OCI-M2 (cell line): ENCODE measurements around the gene MC1R.
"Not testable (repeated sequence)": the region's sequence is repeated elsewhere in the genome, so short reads cannot be mapped to it uniquely, and the experiment has no call there.

Experiments
- DNase-seq: peaks from one replicate; lab custom pipeline; 2025; ENCODE audit not compliant: unreplicated experiment; lab: John Stamatoyannopoulos, UW

Gene MC1R

GRCh38 chr16:89934019-89934418 lies 15.4 kb downstream of the MC1R start:
- DNase-seq: not testable (repeated sequence)

GRCh38 chr16:89934611-89935553 lies 16.2 kb downstream of the MC1R start:
- no peak for DNase-seq

- not testable (repeated sequence) for DNase-seq
Measured at GRCh38 chr16:89935620-89936019, 17.0 kb downstream of the MC1R start.

GRCh38 chr16:89936034-89936433 lies 17.4 kb downstream of the MC1R start:
- DNase-seq: no peak

GRCh38 chr16:89936508-89936907 lies 17.8 kb downstream of the MC1R start:
- no peak for DNase-seq

GRCh38 chr16:89936981-89937380 lies 18.3 kb downstream of the MC1R start:
- DNase-seq: no peak

- DNase-seq: no peak
Measured at GRCh38 chr16:89938175-89938885, 19.7 kb downstream of the MC1R start.

GRCh38 chr16:89944773-89945172 lies 26.1 kb downstream of the MC1R start:
- DNase-seq: no peak

- no peak for DNase-seq
Measured at GRCh38 chr16:89945654-89946053, 27.0 kb downstream of the MC1R start.

GRCh38 chr16:89946515-89946914 lies 27.9 kb downstream of the MC1R start:
- no peak for DNase-seq

- no peak for DNase-seq
Measured at GRCh38 chr16:89949121-89949742, 30.6 kb downstream of the MC1R start.

GRCh38 chr16:89949756-89950155 lies 31.1 kb downstream of the MC1R start:
- no peak for DNase-seq

- DNase-seq: no peak
Measured at GRCh38 chr16:89951509-89951908, 32.8 kb downstream of the MC1R start.

- no peak for DNase-seq
Measured at GRCh38 chr16:89952049-89952448, 33.4 kb downstream of the MC1R start.

GRCh38 chr16:89952551-89952950 lies 33.9 kb downstream of the MC1R start:
- DNase-seq: no peak

GRCh38 chr16:89953671-89954406 lies 35.2 kb downstream of the MC1R start:
- DNase-seq: no peak

- no peak for DNase-seq
Measured at GRCh38 chr16:89954462-89954861, 35.8 kb downstream of the MC1R start.

- no peak for DNase-seq
Measured at GRCh38 chr16:89955001-89955685, 36.5 kb downstream of the MC1R start.

GRCh38 chr16:89956505-89957215 lies 38.0 kb downstream of the MC1R start:
- no peak for DNase-seq
